ENCODE results near the gene ARFGAP2.

DNA sequence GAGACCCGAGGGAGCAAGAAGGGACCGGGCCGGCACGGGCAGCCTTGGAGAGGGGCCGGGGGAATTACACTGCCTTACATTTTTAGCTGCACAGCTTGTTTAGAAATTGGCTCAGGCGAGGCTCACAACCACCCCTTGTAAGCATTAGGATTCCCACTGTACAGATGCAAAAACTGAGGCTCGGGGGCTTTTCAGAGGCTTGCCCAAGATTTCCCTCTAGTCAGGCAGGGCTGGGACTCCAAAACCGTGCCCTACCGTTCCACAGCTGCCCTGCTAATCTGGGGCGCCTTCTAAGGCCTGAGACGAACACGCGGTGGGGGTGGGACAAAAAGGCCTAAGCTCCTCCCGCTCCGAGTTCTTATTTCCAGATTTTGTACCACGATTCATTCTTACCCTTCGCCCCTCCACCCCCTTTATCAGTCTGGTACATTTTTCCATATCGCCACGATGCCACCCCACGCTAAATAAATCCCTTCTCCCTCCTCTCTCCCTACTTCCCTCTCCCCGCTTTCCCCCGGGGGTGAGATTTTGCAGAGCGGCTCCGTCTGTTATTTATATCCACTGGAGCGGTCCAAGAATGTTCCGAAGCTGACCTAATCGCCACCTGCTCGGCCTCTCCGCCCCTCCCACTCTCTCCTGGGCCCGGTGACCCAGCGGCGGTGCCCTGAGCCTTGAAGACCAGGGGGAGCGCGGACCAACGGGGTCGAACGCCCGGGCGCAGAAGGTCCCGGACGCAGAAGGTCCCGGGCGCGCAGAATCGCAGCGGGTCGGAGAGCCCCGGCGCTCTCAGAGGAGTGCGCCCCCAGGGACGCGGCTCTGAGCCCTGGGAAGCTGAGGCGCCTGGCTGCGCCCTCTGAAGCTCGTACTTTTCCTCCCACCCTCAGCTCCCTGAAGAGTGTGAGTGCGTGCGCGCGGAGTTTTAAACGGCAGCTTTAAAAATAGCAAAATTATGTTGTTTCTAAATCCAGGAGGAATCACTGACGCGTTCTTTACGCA lies 10.3 kb upstream of the ARFGAP2 start:
- TF ChIP-seq POLR2A (IDR thresholded peaks at IDR 0.05; ENCODE audit: extremely low read depth, insufficient read length) (no peak), MYC (IDR thresholded peaks at IDR 0.05; ENCODE audit: low read depth, low read length) (peak; percentile 12)
- TF ChIP-seq, protein P1, sequence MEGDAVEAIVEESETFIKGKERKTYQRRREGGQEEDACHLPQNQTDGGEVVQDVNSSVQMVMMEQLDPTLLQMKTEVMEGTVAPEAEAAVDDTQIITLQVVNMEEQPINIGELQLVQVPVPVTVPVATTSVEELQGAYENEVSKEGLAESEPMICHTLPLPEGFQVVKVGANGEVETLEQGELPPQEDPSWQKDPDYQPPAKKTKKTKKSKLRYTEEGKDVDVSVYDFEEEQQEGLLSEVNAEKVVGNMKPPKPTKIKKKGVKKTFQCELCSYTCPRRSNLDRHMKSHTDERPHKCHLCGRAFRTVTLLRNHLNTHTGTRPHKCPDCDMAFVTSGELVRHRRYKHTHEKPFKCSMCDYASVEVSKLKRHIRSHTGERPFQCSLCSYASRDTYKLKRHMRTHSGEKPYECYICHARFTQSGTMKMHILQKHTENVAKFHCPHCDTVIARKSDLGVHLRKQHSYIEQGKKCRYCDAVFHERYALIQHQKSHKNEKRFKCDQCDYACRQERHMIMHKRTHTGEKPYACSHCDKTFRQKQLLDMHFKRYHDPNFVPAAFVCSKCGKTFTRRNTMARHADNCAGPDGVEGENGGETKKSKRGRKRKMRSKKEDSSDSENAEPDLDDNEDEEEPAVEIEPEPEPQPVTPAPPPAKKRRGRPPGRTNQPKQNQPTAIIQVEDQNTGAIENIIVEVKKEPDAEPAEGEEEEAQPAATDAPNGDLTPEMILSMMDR (IDR thresholded peaks at IDR 0.05; ENCODE audit: low read depth, low read length), result no peak
- TF ChIP-seq, protein P2, sequence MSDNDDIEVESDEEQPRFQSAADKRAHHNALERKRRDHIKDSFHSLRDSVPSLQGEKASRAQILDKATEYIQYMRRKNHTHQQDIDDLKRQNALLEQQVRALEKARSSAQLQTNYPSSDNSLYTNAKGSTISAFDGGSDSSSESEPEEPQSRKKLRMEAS (IDR thresholded peaks at IDR 0.05; ENCODE audit: low read depth, low read length), result peak; percentile 66; the same call in 1 of the 2 replicates
